ENCODE data around the gene C14orf180. TPM values are rescaled to one million over a fixed set of nuclear protein-coding genes. Genes with fewer than 3 reads are reported as not detected.

Gene C14orf180
- total and polyA plus RNA-seq, 2 donors, result 0.42 to 1.2 TPM

GRCh38 chr14:104561632-104562495, 17.7 kb upstream of the C14orf180 start:
- Histone ChIP-seq H3K27ac (ENCODE audit: low read depth) (no peak overlapping the region), H3K4me3 (ENCODE audit: low read depth, low read length) (no peak overlapping the region), H3K4me1 (ENCODE audit: insufficient read depth) (no peaks in the 10 kb centered on the region), H3K36me3 (ENCODE audit: insufficient read depth) (no peaks in the 10 kb centered on the region)
- 79% methylated on average over 23 of the region's 23 CpGs for WGBS
- no peak for DNase-seq (ENCODE audit: extremely low spot score)

- no peak overlapping the region for H3K4me3 ChIP-seq (ENCODE audit: low read depth, low read length)
- no peaks in the 10 kb centered on the region for H3K4me1 ChIP-seq (ENCODE audit: insufficient read depth)
- no peak for DNase-seq (ENCODE audit: extremely low spot score)
- 85% methylated on average over 5 of the region's 5 CpGs for WGBS
- no peaks in the 10 kb centered on the region for H3K36me3 ChIP-seq (ENCODE audit: insufficient read depth)
- no peak overlapping the region for H3K27ac ChIP-seq (ENCODE audit: low read depth)
Measured at GRCh38 chr14:104562606-104563005, 17.0 kb upstream of the C14orf180 start.

- no peak for DNase-seq (ENCODE audit: extremely low spot score)
- Histone ChIP-seq H3K4me3 (ENCODE audit: low read depth, low read length) (no peak overlapping the region), H3K27ac (ENCODE audit: low read depth) (no peak overlapping the region), H3K4me1 (ENCODE audit: insufficient read depth) (no peaks in the 10 kb centered on the region), H3K36me3 (ENCODE audit: insufficient read depth) (no peaks in the 10 kb centered on the region)
- 70% methylated on average over 15 of the region's 15 CpGs for WGBS
Measured at GRCh38 chr14:104563191-104563741, 16.3 kb upstream of the C14orf180 start.

GRCh38 chr14:104563742-104564615, 15.6 kb upstream of the C14orf180 start:
- DNase-seq (ENCODE audit: extremely low spot score), result no peak
- no peak overlapping the region for H3K4me3 ChIP-seq (ENCODE audit: low read depth, low read length)
- H3K4me1 ChIP-seq (ENCODE audit: insufficient read depth), result no peaks in the 10 kb centered on the region
- 9% methylated on average over 27 of the region's 27 CpGs for WGBS
- H3K36me3 ChIP-seq (ENCODE audit: insufficient read depth), result no peaks in the 10 kb centered on the region
- no peak overlapping the region for H3K27ac ChIP-seq (ENCODE audit: low read depth)

- no peak overlapping the region for H3K4me3 ChIP-seq (ENCODE audit: low read depth, low read length)
- no peak for DNase-seq (ENCODE audit: extremely low spot score)
- no peak overlapping the region for H3K27ac ChIP-seq (ENCODE audit: low read depth)
- 80% methylated on average over 30 of the region's 30 CpGs for WGBS
- no peaks in the 10 kb centered on the region for H3K36me3 ChIP-seq (ENCODE audit: insufficient read depth)
- no peaks in the 10 kb centered on the region for H3K4me1 ChIP-seq (ENCODE audit: insufficient read depth)
Measured at GRCh38 chr14:104564744-104565679, 14.6 kb upstream of the C14orf180 start.

- WGBS, result 33% methylated on average over 27 of the region's 27 CpGs
- no peak for DNase-seq (ENCODE audit: extremely low spot score)
- H3K27ac ChIP-seq (ENCODE audit: low read depth), result no peak overlapping the region
- no peaks in the 10 kb centered on the region for H3K4me1 ChIP-seq (ENCODE audit: insufficient read depth)
- H3K36me3 ChIP-seq (ENCODE audit: insufficient read depth), result no peaks in the 10 kb centered on the region
- no peak overlapping the region for H3K4me3 ChIP-seq (ENCODE audit: low read depth, low read length)
Measured at GRCh38 chr14:104567141-104567956, 12.2 kb upstream of the C14orf180 start.

GRCh38 chr14:104567957-104568225, 11.7 kb upstream of the C14orf180 start:
- WGBS, result 70% methylated on average over 9 of the region's 9 CpGs
- no peaks in the 10 kb centered on the region for H3K4me1 ChIP-seq (ENCODE audit: insufficient read depth)
- no peak overlapping the region for H3K27ac ChIP-seq (ENCODE audit: low read depth)
- DNase-seq (ENCODE audit: extremely low spot score), result no peak
- no peak overlapping the region for H3K4me3 ChIP-seq (ENCODE audit: low read depth, low read length)
- no peaks in the 10 kb centered on the region for H3K36me3 ChIP-seq (ENCODE audit: insufficient read depth)

GRCh38 chr14:104568620-104569019, 10.9 kb upstream of the C14orf180 start:
- Histone ChIP-seq H3K4me1 (ENCODE audit: insufficient read depth) (no peaks in the 10 kb centered on the region), H3K4me3 (ENCODE audit: low read depth, low read length) (no peak overlapping the region), H3K27ac (ENCODE audit: low read depth) (no peak overlapping the region), H3K36me3 (ENCODE audit: insufficient read depth) (no peaks in the 10 kb centered on the region)
- no peak for DNase-seq (ENCODE audit: extremely low spot score)
- WGBS, result 87% methylated on average over 11 of the region's 11 CpGs

GRCh38 chr14:104569435-104569834, 10.1 kb upstream of the C14orf180 start:
- no peak for DNase-seq (ENCODE audit: extremely low spot score)
- no peak overlapping the region for H3K27ac ChIP-seq (ENCODE audit: low read depth)
- 39% methylated on average over 10 of the region's 10 CpGs for WGBS
- H3K4me1 ChIP-seq (ENCODE audit: insufficient read depth), result no peaks in the 10 kb centered on the region
- no peak overlapping the region for H3K4me3 ChIP-seq (ENCODE audit: low read depth, low read length)
- no peaks in the 10 kb centered on the region for H3K36me3 ChIP-seq (ENCODE audit: insufficient read depth)

GRCh38 chr14:104571246-104571645, 8.3 kb upstream of the C14orf180 start:
- Histone ChIP-seq H3K4me3 (ENCODE audit: low read depth, low read length) (no peak overlapping the region), H3K27ac (ENCODE audit: low read depth) (no peak overlapping the region), H3K36me3 (ENCODE audit: insufficient read depth) (no peaks in the 10 kb centered on the region), H3K4me1 (ENCODE audit: insufficient read depth) (no peaks in the 10 kb centered on the region)
- no peak for DNase-seq (ENCODE audit: extremely low spot score)
- WGBS, result 79% methylated on average over 16 of the region's 16 CpGs

- 87% methylated on average over 11 of the region's 11 CpGs for WGBS
- no peaks in the 10 kb centered on the region for H3K36me3 ChIP-seq (ENCODE audit: insufficient read depth)
- H3K4me3 ChIP-seq (ENCODE audit: low read depth, low read length), result no peak overlapping the region
- no peak for DNase-seq (ENCODE audit: extremely low spot score)
- no peak overlapping the region for H3K27ac ChIP-seq (ENCODE audit: low read depth)
- H3K4me1 ChIP-seq (ENCODE audit: insufficient read depth), result no peaks in the 10 kb centered on the region
Measured at GRCh38 chr14:104572024-104572626, 7.4 kb upstream of the C14orf180 start.

- no peaks in the 10 kb centered on the region for H3K4me1 ChIP-seq (ENCODE audit: insufficient read depth)
- WGBS, result 92% methylated on average over 7 of the region's 7 CpGs
- H3K27ac ChIP-seq (ENCODE audit: low read depth), result no peak overlapping the region
- H3K4me3 ChIP-seq (ENCODE audit: low read depth, low read length), result no peak overlapping the region
- H3K36me3 ChIP-seq (ENCODE audit: insufficient read depth), result no peaks in the 10 kb centered on the region
- no peak for DNase-seq (ENCODE audit: extremely low spot score)
Measured at GRCh38 chr14:104572668-104573067, 6.9 kb upstream of the C14orf180 start.

Measured in urinary bladder (tissue), 4 donors.